Left forelimb (tissue), 1 donor: ENCODE results near the gene PRDX4.
"Not testable (repeated sequence)": the region's sequence is repeated elsewhere in the genome, so short reads cannot be mapped to it uniquely, and the experiment has no call there.

ENCODE experiments used
- DNase-seq: peaks from one replicate; pipeline ENCODE4 v3.0.0-alpha.2; 2018; ENCODE audit warnings: low spot score

PRDX4 gene

DNA sequence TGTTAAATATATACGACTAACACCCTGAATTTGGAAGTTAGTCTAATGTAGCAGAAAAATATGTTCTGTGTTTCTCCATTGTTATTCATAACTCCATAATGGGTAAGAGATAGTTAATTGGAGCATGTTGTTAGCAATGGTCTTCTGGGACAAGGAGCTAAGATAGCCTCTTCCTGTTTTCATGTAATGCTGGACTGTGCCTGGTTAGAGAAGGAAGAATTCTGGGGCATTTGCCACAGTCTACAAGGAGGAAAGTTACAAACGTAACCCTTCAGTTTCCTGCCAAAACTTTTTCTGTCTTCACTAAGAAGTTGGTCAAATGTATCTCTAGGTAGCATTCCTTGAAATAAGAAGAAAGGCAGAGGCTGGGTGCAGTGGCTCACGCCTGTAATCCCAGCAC lies 5.8 kb downstream of the PRDX4 start:
- no peak for DNase-seq

GRCh38 chrX:23676486-23676885 lies 9.2 kb downstream of the PRDX4 start:
- DNase-seq: not testable (repeated sequence)

- no peak for DNase-seq
These were observed 24.9 kb downstream of the PRDX4 start for GRCh38 chrX:23692166-23692565.

DNA sequence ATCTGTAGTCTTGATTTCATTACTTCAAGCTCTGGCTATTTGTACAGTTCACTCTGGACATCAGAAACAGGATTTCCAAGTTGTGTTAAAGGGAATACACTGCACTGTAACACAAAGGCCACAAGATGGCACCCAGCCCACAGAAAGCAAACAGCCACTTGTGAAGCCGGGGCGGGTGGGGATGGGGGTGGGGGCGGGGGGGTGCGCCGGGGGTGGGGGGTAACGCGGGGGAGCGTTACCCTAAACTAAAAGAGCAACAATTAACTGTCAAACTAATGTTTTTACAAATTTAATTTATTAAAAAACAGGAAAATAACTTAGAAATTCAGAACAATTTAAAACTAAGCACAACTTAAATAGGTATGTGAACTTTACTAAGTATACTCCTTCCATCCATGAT lies 27.3 kb downstream of the PRDX4 start:
- DNase-seq: no peak

GRCh38 chrX:23699636-23700194 lies 32.4 kb downstream of the PRDX4 start:
- DNase-seq: no peak

DNA sequence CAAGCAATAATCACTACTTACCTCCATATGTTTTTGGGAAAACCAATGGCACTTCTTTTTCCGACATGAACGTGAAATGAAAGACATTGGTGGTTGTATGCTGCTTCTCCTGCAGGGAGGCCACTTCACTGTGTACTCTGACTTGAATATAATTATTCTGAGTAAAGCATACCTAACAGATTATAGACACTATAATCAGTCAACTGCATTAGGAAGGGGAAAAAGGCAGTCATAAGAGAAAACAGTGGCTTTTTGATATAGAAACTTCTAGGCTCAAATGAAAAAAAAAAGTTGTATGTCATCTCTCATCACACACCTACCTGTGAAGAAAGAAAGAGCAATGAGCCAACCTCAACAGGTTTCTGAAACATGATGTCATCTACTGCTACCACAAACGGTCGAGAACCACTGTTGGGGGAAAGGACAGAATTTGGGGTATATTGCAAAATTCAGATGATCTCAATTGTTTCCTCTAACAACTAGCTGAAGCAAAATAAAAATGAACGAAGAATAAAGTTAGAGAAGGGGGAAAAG lies 37.4 kb downstream of the PRDX4 start:
- DNase-seq: no peak

DNA sequence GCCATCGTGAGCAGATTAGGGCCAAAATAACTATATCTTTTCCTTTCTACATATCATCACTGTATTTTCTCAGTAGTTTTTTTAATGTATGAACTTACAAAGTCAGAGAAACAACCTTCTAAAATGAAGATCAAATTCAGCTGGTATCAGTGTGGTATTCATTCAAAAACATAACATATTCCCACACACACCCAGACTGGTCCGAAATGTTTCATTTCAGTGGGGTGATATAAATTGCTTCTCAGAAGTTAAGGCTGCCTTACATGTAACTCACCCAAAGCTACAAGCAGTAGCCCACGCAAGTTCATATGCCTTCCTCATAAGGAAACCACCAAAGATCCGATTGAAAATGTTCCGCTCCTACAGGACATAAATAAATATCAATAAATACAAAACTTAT lies 37.9 kb downstream of the PRDX4 start:
- no peak for DNase-seq

GRCh38 chrX:23720117-23720677 lies 52.9 kb downstream of the PRDX4 start:
- no peak for DNase-seq

DNA sequence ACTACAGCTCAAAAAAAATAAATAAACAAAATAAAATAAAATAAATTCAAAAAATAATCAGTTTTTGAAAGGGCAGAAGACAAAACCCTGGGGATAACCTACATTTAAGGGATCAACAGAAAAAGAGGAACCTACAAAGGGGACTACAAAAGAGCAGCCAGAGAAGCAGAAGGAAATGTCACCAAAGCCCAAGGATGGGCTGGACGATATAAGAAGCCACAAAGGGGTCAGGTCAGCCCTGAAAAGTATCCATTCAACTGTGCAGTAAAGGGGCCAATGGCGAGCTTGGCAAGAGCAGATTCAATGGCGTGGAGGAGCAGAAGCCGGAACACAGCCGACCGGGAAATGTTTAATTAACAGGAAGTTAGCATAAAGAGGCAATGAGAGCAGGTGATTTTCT lies 58.9 kb downstream of the PRDX4 start:
- no peak for DNase-seq

GRCh38 chrX:23727206-23727605 lies 59.9 kb downstream of the PRDX4 start:
- DNase-seq: no peak

DNA sequence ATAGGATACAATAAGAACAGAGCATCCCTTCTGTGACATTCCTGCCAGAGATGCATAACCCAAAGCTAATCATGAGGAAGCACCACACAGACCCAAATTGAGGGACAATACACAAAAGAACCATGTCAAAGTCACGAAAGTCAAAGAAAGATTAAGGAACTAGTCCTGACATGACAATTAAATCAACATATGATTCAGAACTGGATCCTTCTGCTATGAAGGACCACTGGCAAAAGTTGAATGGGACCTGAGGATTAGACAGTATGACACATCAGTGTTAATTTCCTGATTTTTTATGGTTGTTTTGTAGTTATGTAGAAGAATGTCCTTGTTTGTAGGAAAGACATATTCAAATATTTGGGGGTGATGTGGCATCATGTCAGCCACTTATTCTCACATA lies 61.9 kb downstream of the PRDX4 start:
- DNase-seq: no peak

GRCh38 chrX:23731951-23732350 lies 64.7 kb downstream of the PRDX4 start:
- no peak for DNase-seq

DNA sequence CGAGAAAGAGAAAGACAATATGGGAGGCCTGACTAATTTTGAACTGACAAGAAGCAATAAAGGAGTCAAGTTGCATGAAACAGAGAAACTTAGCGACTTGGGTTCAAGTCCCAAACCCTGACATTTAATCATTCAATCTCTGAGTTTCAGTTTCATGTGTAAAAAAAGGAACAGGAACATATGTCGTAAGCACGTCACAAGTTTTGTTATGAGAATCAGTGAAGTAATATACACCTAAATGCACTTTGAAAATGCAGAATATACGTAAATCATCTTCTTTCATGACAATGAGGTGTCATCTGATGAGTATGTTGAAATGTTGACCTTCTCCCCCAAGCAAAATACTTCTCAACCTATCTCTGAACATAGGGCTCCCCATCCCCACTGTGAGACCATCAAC lies 65.4 kb downstream of the PRDX4 start:
- no peak for DNase-seq
